GM21526 (cell line): ENCODE data around the gene FAT1.

Experiments
- ATAC-seq: cut with Tn5 transposase; IDR thresholded peaks from one replicate; pipeline ENCODE4 v1.9.1; 2021; ENCODE audit warnings: moderate library complexity; ENCODE audit not compliant: unreplicated experiment, low FRiP score

Gene FAT1

DNA sequence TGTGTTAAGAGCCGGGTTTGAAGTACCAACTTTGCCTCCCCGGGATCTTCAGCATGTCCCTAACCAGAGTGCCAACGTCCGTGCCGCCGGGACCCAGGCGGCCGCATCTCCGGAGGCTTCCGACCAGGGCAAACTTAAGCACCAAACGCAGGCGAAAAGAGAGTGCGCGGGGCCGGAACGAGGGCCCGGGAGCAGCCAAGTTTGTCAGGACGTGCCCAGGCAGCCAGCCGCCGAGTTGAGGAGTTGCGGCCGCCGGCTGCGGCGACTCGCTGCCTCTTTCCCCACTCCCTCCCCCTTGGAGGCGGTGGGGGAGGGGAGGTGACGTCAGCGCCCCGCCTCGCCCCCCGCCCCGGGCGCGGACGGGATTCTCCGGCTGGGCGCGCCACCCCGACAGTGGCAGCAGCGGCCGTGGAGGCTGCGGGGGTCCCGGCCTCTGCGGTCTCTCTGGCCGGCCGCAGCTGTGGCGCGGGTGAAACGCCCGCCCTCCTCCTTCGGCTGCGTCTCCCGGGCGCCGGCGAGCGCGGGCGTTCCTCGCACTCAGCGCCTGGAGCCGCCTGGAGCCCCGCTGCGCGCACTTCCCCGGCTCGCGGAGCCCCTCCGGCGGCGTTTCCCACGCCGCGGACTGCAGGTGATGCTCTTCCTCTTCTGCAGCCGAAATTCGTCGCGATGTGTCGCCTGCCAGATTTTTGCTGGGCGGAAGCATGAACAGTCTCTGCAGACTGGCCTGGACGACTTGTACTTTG, 2.9 kb upstream of the FAT1 start:
- ATAC-seq = no peak

DNA sequence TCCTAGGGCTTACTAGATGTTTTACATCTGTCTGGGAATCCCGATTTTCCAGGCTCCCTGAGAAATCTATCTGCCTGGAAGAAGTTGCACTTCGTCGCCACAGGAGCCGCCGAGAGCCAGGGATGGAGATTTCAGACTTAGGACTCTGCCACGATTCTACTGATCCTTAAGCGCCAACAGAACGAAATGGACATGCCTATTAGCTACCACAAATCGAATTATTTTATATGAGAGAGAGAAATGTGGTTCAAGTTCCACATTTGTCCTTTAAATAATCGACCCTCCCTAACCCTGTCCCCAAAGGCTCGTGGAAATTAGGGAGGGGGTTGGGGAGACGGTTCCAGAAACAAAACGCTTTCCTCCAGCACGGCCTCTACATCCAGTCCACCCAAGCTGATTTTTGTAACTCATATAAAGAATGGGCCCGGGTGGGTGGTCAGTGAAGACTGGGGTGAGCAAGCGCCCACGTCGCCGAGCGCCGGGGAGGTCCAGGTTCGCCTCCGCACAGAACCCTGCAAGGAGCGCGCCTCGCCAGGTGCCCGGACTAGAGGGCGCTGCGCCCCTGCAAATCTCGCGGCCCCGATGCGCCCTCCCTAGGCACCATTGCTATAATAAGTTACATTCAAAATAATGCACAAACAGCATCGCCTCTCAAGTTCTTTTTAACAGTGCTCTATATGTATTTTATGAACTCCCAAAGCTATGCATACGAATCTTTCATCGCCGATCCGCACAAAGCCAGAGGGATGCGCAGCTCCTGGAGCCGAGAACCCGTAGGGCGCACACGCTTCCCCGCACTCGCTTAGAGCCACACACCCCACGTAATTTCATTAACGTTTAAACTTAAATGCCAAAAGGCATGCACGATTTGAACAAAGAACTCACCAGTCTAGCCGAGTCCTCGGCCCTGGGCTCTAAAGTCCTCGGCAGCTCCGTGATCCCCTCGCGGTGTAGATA, 2.1 kb upstream of the FAT1 start:
- ATAC-seq = no peak

DNA sequence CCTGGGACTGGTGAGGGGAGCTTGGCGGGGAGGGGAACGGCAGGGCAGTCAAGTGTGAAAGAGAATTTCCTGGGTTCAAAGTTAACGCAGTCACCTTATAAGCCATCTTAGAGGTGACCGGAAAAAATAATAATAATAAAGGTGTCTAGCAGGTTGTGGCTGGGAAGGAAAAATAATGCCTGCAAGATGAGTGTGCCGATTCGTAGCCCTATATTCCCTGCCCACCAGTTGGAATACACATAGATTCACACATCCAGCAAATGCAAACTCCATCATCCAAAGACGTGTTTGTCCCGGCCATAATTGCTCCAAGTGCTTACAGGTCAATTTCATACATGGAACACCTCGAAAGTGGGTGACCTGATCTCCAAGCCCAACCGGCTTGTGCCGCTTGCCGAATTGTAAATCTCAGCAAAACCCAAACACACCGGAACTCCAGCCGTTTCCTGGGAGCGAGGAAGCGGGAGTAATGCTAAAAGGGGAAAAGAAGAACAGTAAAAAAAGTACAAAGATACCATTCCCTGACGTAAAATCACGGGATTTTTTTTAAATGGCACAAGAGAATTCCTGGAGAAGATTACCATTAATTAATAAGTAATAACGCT, 1.3 kb upstream of the FAT1 start:
- ATAC-seq = no peak

DNA sequence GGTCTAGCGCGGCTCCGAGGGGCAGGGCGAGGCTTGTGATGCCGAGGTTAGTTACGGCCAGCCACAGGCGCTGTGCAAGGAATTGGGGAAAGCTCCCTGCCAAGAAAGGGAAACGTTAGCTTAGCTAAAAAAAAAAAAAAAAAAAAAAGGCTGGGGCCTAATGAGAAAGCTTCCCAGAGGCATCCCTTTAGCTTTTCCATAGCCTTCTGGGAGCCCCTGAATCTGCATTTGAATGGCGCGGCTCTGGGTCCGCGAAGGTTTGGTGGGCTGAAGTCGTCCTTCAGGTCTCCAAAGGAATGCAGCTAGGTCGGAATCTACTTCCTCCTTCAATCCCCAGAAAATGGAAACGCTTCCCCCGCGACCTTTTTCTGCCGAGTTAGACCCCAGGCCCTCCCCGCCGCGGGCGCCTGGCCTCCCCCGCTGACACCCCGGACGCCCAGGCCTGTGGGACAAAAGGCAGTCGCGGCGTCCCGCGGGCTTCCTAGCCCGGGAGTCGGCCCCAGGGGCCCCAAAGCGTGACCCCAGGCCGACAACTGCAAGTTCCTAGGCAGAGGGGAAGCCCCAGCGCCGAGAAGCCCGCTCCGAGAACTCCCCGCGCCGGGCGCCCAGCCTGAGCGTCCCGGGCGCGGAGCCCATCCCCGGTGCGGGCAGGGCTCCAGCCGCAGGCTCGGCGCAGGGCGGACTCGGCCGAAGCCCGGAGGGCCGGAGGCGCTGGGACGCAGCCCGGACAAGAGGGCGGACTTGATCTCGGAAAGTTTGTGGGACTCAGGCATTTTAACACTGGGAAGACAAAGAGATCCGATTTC, 605 bp upstream of the FAT1 start:
- ATAC-seq = no peak

DNA sequence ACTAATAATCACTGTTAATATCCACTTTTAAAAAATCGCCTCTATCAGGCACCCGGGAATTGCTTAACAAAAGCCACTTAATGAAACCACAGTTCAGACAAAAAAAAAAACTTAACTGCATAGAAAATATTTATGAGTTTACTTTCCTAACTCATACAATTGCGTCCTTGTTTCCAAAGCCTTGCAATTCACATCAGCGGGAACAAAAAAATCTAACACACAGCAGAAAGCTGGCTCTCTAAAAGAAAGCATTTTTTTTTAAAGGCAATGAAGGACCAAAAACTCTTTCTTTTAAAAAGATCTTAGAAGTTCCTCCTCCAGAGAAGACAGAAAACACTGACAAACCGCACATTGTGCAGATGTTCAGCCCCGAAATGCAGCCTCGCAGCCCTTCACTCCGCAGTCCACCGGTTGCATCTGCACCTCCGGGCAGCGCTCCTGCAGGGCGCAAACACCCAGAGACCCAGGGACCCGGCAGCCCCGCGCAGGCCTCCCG, 812 bp downstream of the FAT1 start:
- no peak for ATAC-seq

DNA sequence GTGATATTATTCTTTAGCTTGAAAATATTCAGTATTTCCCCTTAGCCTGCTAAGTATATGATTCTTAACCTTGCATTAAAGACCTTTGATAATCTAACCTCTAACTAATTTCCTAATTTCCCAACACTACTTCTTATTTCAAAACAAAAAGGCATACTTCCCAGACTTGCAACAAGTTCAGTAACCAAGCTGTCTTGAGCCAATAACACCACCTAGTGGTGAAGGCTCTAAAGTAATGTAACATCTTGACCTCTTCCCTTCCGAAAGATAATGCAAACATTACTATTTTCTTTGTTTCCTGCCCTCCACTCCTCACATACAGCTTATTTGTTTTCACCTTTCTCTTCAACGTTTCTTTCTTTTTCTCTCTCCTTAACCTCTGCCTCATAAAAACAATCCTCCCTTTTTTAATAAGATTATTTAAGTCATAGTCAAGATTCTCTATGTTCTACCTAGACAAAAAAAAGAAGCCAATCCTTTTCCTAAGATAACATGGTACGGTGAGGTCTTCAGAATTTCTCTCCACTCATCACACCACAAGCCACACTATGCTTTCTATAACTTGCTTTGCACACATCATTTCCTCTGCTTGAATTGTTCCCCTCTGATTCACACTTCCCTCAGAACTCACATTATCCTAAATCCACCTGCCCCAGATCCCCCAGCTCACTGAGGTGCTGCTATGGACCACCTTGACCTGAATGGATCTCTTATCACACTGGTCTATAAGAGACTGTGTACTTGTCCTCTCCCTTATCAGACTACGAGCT, 3.5 kb downstream of the FAT1 start:
- no peak for ATAC-seq

DNA sequence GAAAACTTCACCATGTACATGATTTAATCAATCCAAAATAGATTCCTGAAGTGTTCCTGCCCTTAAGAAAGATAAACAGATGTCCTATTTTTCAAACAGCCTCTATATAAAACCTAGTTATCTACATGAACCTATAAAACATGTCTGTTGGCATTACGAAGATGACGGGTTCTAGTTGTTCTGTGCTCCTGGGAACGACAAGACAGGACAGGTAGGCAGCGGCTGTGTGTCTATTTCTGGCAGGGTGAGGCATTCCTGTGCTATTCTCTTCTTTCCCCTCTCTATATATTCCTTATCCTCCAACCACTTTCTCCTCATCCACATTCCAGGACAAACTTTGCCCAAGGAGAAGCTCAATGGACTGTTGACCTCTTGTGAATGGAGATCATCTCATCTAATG, 6.1 kb downstream of the FAT1 start:
- no peak for ATAC-seq

DNA sequence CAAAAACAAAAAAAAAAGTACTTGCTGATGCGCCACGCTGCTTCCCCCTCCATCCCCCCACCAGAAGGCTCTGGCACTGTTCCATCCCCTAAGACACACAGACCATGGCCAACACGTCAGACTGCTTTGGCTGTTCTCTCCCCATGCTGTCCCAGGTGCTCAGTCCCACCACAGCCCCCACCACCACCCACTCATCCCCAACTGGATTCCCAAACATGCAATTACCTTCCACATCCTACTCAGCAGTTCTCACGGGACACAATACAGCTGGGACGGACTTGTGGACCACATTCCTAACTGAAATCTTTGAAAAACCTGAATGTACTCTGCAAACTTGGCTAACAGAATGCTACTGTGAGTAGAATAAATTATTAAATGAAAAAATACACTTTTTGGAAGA, 8.6 kb downstream of the FAT1 start:
- no peak for ATAC-seq

DNA sequence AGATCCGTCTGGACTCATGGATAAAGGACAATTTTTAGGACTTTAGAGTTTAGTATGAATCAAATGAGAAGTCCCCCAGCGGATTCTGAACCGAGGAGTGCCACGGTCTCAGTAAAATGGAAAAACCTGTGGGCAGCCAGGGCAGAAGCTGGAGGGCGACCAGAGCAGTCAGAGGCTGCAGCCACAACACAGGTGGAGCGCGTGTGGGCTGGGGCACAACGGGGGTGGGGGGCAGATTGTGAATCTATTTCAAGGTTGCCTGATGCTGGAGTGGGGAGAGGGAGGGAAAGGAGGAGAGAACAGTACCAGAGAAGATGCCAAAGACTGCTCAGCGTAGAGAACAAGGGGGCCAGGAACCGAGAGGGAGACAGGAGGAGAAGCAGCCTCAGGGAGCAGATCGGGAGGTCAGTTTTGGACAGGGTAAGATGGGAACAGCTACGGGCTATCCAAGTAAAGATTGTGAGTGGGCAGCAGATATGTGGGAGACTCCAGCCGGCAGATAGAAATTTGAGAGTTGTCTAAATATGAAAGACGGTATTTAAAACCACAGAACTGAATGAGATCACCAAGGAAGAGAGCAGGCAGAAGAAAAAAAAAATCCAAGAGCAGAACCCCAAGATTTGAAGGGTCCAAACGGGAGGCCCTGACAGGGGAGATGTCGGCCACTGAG, 9.5 kb downstream of the FAT1 start:
- ATAC-seq = no peak

DNA sequence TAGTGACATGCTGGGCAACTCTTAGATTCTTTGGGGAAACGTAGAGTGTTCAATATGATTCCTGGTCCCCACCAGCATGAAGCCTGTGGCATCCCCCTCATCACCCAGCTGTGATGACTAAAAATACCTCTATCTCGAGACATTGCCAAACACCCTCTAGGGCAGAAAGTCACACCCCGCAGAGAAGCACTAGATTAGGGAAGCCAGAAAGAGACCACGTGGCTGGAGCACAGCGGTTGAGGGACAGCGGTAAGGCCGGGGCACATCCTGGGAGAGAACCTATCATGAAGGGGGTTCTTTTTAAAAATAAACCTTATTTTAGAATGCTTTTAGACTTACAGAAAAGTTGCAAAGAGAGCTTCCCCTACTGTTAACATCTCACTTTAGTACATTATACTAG, 11.0 kb downstream of the FAT1 start:
- ATAC-seq = no peak

DNA sequence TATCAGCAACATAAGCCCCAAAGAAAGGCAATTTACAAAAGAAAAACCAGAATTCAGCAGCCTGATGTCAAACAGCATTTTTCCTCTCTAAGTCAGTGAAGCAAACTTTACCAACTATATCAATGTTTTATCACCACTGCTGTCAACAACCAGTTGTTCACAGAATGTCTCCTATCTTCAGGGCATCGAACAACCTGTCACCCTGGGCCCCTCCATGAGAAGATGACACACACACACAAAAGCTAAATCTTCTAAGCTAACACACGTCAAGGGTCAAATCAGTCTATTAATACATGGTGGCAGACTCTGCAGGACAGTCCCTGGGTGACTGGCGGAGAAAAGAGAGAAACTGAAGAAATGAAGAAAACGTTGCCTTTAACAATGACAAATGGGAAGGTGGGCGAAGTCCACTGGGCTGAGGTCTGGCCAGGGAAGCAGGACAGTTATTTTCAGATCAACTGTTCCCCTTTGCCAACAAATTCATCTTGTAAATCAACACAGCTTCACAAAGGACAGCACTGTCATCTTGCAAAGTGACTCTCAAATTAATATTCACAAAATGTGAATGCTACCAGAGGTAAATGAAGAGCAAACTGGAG, 13.0 kb downstream of the FAT1 start:
- no peak for ATAC-seq

DNA sequence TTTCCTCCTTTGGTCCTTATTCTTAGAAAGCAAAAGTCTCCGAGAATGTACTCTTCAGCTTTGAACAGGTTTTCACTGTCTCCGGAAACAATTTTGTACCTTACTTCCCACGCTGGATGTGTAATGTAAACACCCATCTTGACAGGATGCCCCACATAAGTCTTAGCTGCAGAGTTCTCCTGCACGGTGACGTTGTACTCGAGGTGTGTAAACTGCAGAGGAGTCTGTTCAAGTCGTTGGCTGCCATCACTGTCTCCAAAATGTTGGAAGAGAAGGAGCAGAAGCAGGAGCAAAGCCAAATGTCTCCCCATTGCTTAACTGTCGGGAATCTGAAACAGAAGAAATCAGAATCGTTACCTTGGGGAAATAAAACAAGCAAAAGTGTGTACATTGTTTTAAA, 14.1 kb downstream of the FAT1 start:
- ATAC-seq = no peak

DNA sequence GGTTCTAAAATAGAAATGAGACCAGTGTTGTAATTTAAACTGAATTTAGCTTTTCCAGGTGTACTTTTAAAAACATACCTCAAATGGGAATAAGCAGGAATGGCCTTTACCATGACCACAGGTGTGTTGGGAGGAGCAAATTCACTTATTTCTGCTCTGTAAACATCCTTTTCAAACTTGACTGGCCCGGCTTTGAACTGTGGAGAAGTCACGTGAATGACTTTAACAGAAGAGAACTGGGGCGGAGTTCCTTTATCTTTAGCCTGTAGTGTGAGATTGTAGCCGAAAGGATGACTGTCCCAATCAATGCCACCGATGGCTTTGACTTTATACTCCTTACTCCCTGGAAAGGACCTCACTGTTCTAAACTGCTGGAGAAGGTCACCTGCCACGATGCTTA, 15.1 kb downstream of the FAT1 start:
- ATAC-seq = no peak

DNA sequence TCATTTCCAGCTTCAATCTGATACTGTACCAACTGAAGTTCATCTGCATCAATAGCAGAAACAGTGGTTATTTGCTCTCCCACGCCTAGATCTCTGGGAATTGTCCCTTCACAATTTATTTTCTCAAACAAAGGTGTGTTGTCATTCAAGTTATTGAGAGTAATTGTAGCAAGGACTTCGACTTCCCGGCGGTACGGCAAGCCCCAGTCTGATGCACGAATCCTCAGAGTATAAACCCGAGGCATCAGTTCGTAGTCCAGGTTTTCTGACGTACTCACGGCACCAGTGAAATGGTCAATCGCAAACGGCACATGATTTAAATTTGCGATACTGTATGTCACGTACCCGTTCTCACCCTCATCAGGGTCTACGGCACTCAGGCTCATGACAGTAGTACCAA, 15.7 kb downstream of the FAT1 start:
- no peak for ATAC-seq

DNA sequence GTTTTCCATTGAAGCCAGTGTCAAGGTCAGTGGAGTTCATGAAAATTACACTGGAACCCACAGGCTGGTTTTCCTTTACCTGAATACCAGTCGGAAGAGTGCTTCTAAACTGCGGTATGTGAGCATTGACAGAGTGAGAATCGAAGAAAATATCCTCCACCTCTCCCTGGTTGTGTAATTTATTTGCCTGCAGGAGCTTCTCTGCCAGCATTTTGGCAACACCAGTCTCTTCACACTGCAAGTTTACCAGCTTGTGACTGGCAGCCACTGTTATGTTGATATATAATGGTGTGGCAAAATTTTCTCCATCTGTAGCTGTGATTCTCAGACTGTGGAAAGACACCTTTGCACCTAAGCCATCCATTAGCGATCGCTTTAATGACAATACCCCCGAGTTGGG, 16.1 kb downstream of the FAT1 start:
- ATAC-seq = no peak

DNA sequence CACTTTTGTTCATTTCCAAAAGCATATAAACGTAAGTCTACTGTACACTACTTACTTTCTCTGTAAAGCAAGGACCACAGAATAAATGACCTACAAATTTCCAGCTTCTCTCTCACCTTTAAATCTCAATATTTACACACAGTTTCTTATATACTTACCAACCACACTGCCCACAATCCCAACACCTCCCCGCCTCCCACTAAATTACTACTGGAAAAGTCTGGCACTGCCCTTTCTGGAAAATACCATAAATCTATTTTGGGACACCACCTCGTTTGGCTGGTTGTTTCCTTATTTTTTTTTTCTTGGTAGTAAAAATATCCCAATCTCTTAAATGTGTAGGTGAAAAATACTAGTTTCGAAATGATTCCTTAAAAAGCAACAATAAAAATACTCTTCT, 19.6 kb downstream of the FAT1 start:
- ATAC-seq = no peak

DNA sequence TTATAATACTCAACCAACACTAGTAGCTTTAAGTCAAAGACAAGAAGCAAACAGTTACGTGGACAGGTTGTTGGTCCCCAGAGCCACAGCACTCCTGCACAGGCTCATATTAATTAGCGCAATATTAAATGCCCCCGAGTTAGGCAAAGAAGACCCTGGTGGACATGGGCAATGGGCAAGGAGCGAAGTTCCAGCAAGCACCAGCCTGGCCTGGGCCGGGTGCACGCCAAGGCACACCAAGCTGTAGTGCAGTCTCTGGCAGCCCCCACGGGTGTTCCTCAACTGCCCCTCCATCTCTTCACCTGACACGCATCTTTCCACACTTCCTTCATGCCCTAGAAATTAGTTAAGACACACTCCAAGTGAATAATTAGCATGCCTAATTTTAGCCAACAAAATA, 20.1 kb downstream of the FAT1 start:
- no peak for ATAC-seq

DNA sequence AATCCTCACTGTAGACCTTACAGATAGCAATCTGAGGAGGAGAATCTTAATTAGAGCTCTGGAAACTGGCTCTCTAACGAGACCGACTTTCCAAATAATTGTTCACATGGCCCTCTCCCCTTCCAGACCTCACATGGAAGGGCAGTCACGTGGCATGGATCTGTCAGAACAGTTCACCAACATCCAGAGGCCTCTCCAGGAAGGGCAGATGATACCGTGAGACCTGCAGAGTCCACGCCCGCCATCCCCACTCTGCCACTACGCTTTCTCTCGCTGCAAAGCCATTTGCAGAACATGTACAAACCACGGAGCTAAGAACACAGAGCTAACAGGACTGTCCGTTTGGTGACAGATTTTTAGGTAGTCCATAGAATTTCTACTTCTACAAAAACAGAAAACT, 20.7 kb downstream of the FAT1 start:
- ATAC-seq = no peak

DNA sequence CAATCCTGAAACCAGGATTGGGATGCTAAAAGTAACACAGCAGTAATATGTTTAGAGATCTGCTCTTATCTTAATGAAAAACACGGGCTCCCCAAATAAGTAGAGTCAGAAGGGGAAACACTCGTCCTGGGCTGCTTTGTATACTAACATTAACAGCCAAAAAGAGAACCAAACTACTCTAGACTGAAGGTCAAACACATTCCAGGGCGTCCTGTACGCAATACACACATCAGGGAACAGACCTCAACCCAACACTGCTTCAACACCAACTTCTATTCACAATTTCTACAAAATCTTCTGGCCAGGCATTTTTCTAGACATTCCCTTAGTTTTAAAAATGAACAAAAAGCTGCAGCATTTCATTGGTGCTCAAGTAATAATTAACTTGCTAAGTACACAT, 21.4 kb downstream of the FAT1 start:
- ATAC-seq = no peak
